ENCODE results near the gene ZNF219.

ZNF219 gene

GRCh38 chr14:21121122-21121521, 22.7 kb upstream of the ZNF219 start:
- in situ Hi-C loops (cut with MboI; ENCODE audit: low sequenced_read_pairs, unreplicated experiment): no loop called here
- no peak for DNase-seq (ENCODE audit: low spot score)
- no peak for TF ChIP-seq CTCF (IDR thresholded peaks at IDR 0.05; ENCODE audit: borderline replicate concordance, control extremely low read depth, extremely low read depth, insufficient read depth, missing control alignments)

GRCh38 chr14:21120686-21121085, 22.2 kb upstream of the ZNF219 start:
- DNase-seq (ENCODE audit: low spot score): no peak
- in situ Hi-C loops (cut with MboI; ENCODE audit: low sequenced_read_pairs, unreplicated experiment): no loop called here

GRCh38 chr14:21118933-21119332, 20.5 kb upstream of the ZNF219 start:
- in situ Hi-C loops (cut with MboI; ENCODE audit: low sequenced_read_pairs, unreplicated experiment): no loop called here
- no peak for TF ChIP-seq CTCF (IDR thresholded peaks at IDR 0.05; ENCODE audit: borderline replicate concordance, control extremely low read depth, extremely low read depth, insufficient read depth, missing control alignments)
- no peak for DNase-seq (ENCODE audit: low spot score)

More at GRCh38 chr14:21120686-21121085, 22.2 kb upstream of the ZNF219 start:
- no peak for TF ChIP-seq CTCF (IDR thresholded peaks at IDR 0.05; ENCODE audit: borderline replicate concordance, control extremely low read depth, extremely low read depth, insufficient read depth, missing control alignments)

- in situ Hi-C loops (cut with MboI; ENCODE audit: low sequenced_read_pairs, unreplicated experiment): no loop called here
- no peak for DNase-seq (ENCODE audit: low spot score)
- no peak for TF ChIP-seq CTCF (IDR thresholded peaks at IDR 0.05; ENCODE audit: borderline replicate concordance, control extremely low read depth, extremely low read depth, insufficient read depth, missing control alignments)
These were observed 14.9 kb upstream of the ZNF219 start for GRCh38 chr14:21113369-21113768.

GRCh38 chr14:21112255-21112654, 13.8 kb upstream of the ZNF219 start:
- DNase-seq (ENCODE audit: low spot score): no peak
- in situ Hi-C loops (cut with MboI; ENCODE audit: low sequenced_read_pairs, unreplicated experiment): no loop called here
- no peak for TF ChIP-seq CTCF (IDR thresholded peaks at IDR 0.05; ENCODE audit: borderline replicate concordance, control extremely low read depth, extremely low read depth, insufficient read depth, missing control alignments)

- DNase-seq (ENCODE audit: low spot score): no peak
- in situ Hi-C loops (cut with MboI; ENCODE audit: low sequenced_read_pairs, unreplicated experiment): no loop called here
- no peak for TF ChIP-seq CTCF (IDR thresholded peaks at IDR 0.05; ENCODE audit: borderline replicate concordance, control extremely low read depth, extremely low read depth, insufficient read depth, missing control alignments)
These were observed 11.1 kb upstream of the ZNF219 start for GRCh38 chr14:21109377-21110138.

Measured in GM13976 (cell line).